HG03064 (cell line): ENCODE results near the gene DNAJC19.
A peak's percentile ranks its signal among the peaks of the same experiment; 100 is the strongest.
"Not testable (repeated sequence)": the region's sequence is repeated elsewhere in the genome, so short reads cannot be mapped to it uniquely, and the experiment has no call there.

Experiments
- ATAC-seq: cut with Tn5 transposase; IDR thresholded peaks from one replicate; pipeline ENCODE4 v1.9.1; 2021; ENCODE audit warnings: low read depth; ENCODE audit not compliant: unreplicated experiment

Gene DNAJC19

DNA sequence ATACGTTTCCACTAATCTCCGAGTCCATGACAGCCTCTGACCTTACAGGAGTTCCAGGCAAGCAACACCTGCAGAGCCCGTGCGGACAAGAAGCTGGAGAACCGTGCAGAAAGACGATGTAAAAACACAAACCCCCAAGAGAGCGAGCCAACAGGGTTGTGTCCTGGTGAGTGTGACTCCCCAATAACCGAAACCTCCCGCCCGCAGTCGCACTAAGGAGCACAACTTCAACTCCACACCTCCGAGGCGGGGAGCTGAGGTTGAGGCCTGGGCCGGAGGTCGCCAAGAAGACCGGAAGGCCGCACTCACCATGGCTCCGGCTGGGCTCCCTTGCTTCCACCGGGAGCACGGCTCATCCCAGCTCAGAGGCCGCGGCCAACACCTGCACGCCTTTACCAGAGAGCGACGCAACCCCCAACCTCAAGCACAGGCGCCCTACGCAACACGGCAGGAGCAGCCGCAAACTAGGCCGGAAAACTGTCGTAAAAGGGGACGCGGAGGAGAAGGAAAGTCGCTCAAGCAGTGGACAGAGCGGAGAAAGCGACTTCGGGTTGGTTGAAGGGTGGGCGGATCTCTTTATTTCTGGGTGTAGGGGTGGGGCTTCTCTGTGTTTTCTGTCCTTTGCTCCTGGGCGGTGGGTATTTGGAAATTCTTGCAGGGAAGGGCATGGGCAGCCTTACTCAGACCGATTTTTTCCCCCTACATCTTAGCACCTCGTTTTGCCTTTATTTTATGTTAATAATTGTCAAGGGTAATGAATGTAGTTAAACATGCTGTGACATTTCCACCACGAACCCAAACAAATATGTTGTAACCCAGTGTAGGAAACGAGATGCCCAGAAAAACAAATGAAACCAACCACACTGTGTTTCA, at the start of gene DNAJC19:
Gene DNAJC19, minus strand, starts transcription at position 446 of the 873 bp plus-strand sequence. Its CDS starts 134 bp downstream, at position 312.
- ATAC-seq: peak; percentile 99

DNA sequence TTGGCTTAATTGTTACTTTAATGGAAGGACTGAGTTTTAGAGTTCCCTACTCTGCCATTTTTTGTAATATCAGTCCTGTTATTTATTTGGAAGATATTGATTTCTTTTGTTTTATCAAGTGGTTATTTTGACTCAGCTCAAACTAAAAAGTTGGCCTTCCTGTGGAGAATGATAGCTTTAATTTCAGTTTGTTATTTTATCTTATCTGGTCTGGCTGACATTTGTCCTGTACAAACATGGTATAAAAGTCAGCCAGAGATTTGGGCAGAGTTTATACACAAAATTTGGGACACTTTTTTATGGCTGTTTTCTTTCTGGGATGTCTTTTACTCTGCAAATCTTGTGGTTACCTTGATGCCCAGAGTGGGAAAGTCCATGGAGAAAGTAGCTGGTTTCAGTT, 41.4 kb upstream of the DNAJC19 start:
- no peak for ATAC-seq

DNA sequence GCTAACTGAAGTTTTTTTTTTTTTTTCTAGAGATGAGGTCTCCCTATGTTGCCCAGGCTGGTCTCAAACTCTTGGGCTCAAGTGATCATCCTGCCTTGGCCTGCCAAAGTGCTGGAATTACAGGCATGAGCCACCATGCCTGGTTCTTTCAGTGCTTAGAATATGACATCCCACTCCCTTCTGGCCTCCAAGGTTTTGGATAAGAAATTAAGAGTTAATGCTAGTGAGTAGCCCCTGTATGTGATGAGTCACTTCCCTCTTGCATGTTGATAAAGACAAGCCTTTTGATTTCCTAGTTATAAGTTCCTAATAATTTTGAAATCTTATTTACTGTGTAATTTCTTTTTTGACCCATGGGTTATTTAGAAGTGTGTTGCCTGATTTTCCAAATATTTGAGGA, 35.7 kb upstream of the DNAJC19 start:
- ATAC-seq: no peak

DNA sequence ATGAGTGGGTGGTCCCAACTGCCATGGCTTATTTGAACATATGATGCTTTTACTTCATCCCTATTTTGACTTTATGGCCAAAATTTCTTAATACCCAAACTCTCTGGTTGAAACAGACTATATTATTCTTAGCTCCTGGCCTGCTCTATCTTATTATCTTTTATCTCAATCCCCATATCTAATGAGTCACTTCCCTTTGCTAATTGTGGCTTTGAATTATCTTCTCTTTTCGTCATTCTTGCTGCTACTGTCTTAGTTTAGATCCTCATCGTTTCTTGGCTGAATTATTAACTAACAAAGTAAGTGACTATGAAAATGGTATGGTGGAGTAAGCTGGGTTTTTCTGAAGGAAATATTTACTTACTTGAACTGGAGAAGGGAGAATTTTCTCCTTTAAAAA, 28.2 kb upstream of the DNAJC19 start:
- ATAC-seq: no peak

DNA sequence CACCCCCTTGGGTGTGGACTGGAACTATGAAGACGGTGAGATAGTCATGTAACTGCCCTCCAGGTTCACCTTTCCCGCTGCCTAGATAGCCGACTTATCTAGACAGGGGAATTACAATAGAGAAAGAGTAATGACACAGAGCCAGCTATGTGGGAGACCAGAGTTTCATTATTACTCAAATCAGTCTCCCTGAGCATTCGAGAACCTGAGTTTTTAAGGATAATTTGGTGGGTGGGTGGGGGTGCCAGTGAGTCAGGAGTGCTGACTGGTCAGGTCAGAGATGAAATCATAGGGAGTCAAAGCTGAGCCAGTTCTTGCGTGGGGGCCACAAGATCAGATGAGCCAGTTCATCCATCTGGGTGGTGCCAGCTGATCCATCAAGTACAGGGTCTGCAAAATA, 19.7 kb upstream of the DNAJC19 start:
- ATAC-seq: no peak

DNA sequence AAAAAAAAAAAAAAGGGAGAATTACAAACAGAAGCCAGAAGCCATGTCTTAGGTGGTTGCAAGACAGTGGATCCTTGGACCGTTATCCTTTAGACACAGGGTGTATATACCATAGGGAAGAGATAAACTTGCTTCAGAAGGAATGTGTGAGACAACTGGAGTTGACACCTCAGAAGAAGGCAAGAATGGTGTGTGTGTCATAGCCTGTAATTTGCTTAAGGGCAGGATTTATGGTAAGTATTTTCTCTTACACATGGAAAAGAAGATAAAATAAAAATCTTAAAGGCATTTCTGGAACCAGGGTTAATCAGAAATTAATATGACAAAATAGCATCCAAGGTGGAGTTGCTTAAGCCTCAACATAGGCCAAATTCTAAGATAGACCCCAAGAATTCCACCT, 19.3 kb upstream of the DNAJC19 start:
- ATAC-seq: no peak

DNA sequence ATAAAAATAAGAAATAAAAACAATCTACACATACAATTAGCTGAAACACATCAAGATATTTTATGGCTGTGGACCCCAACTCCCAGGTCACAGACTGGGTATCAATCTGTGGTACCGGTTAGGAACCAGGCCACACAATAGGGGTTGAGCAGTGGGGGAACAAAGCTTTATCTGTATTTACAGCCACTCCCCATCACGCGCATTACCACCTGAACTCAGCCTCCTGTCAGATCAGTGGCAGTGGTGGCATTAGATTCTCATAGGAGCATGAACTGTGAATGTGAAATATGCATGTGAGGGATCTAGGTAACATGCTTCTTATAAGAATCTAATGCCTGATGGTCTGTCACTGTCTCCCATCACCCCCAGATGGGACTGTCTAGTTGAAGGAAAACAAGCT, 17.7 kb upstream of the DNAJC19 start:
- no peak for ATAC-seq

DNA sequence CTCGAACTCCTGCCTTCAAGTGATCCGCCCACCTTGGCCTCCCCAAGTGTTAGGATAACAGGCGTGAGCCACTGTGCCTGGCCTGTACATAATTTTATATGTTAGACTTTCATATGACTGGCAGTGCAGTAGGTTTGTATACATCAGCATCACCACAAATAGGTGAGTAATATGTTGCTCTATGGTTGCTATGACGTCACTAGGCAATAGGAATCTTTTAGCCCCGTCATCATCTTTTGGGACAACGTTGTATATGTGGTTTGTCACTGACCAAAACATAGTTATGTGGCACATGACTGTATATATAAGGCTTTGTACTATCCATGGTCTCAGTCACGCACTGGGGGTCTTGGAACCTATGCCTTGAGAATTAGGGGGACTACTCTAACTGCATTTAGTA, 17.0 kb upstream of the DNAJC19 start:
- ATAC-seq: no peak

DNA sequence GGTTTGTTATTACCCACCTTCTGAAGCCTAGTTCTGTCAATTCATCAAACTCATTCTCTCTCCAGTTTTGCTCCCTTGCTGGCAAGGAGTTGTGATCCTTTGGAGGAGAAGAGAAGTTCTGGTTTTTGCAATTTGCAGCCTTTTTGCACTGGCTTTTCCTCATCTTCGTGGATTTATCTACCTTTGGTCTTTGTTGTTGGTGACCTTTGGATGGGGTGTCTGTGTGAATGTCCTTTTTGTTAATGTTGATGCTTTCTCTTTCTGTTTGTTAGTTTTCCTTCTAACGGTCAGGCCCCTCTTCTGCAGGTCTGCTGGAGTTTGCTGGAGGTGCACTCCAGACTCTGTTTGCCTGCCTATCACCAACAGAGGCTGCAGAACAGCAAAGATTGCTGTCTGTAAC, 13.9 kb upstream of the DNAJC19 start:
- ATAC-seq: not testable (repeated sequence)

DNA sequence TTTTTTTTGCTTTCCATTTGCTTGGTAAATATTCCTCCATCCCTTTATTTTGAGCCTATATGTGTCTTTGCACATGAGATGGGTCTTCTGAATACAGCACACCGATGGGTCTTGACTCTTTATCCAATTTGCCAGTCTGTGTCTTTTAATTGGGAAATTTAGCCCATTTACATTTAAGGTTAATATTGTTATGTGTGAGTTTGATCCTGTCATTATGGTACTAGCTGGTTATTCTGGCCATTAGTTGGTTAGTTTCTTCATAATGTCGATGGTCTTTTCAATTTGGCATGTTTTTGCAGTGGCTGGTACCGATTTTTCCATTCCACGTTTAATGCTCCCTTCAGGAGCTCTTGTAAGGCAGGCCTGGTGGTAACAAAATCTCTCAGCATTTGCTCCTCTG, 12.8 kb upstream of the DNAJC19 start:
- not testable (repeated sequence) for ATAC-seq

DNA sequence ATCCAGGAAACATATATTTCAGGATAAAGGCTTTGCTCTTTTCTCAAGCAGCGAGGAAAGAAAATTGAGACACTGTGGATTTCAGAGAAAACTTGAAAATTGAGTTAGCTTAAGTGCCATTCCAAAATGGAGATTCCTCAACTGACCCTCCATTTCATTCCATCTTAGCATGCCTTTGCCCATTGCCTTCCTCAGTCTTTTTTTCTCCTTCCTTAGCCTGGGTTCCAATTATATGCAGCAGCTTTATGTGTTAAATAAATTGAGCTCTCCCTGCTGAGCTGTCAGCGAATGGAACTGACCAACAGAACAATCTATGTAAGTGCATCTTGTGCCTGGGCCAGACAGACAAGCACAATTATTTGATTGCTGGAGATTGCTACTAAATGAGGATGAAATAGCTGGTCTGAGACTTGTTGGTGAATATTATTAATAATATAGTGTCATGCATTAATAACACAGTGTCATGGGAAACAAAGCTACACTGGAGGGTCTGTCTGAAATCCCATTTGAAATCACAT, 6.9 kb upstream of the DNAJC19 start:
- no peak for ATAC-seq

DNA sequence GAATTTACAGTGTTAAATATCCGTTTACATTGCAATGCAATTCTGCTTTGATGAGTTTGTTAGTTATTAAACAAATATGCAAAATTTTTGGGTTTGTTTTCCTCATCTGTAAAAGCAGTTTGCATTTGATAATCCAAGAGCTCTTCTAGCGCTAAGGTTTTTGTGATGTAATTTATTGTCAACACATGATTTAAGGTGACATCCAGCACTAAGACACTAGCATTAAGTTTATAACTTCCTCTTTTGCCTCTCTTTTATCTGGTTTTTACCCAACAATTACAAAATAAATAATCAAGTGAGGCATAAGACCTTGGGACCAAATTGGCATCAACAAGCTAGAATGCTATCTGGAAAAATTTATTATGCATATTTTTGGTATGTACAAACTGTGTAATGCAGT, 969 bp upstream of the DNAJC19 start:
- ATAC-seq: no peak

DNA sequence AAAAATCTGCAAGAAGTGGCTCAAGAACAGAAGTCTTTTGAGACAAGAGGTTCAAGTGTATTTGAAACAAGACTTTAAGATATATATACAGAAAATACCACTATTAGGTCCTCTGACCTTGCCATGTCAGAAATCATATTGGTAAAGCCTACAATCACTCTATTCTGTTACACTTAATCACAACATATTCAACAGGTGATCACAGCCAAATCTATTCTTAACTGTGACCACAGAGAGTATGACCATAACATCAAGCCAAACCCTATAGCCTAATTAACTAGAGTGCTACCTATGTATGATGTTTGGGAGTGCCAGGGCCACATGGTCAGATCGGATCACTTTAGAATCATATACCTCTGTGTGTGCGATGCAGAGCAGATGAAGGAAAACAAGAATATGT, 2.2 kb downstream of the DNAJC19 start:
- no peak for ATAC-seq

DNA sequence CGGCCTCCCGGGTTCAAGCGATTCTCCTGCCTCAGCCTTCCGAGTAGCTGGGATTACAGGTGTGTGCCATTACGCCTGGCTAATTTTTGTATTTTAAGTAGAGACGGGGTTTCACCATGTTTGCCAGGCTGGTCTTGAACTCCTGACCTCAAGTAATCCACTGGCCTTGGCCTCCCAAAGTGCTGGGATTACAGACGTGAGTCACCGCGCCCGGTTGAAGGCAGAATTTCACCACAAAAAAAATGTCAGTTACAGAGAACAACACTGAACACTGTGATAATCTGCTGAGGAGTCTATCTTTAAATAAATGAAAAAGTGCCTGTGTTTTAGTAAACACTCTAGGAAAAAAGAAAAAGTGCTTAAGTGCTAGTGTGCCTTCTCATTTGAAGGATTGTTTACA, 3.2 kb downstream of the DNAJC19 start:
- not testable (repeated sequence) for ATAC-seq

DNA sequence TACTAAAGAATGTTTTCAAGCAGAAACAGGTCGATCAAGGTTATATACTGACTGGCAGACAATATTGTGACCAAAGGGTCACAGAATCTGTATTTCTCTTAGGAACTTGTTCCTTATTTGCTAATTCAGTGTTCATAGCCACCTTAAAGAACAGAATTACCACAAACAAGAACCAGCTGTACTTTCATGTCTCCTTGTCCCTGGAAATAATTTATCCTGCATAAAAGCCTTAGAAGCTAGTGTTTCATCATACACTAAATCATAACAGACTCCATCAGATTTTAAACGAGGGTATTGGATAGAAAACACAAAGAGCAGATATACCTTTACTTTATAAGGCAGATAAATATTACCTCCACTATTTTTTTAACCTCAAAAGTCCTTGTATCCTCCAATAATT, 6.4 kb downstream of the DNAJC19 start:
- no peak for ATAC-seq

DNA sequence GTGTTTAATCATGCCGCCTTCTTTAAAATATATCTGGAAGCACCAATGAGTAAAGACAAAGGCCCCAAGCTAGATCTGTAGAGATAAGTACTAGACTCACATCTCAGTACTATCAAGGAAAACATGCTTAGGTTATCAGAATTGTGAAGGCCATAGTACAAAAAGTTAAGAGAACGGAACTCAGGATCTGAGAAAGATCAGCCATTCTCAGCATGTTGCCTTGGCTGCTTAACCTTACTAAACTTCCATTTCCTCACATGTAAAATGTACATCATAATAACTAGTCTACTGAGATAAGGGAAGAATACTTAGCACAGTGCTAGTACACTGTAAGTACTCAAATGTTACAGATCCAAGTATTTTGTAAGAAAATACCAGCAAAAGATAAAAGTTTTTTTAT, 7.6 kb downstream of the DNAJC19 start:
- no peak for ATAC-seq

DNA sequence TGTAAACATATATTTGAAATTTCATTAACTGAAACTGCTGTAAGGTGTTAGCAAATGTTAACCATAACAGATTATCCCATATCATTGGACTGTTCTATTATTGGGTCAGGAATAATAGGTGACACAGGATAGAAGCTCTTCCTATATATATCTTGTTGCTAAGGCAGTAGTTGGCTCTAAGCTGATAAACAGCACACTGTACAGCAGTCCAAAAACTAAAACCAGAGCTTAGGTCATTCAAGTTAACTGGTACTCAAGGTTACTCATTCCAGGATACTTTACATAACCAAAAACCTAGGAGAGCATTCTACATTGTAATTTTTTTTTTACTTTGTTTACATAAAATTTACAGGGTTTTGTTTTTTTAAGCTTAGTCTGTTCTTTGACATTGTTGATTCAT, 8.9 kb downstream of the DNAJC19 start:
- ATAC-seq: no peak

DNA sequence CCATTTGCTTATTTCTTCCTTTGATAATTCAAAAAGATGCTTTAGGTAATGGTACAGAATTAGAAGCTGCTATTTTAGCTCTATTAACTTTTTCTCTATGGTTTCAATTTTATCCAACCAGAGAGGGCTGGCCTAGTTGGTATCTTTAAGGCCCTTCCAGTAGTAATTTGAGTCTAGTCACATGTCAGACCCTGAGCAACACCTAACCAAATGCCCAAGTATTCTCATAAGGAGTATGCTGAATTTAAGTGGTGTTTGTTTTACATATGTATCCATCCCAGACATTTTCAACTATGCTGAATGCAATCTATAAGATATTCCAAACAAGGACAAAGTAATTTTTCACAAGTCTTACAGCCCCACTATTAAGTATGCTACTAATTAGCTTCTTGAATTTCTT, 9.6 kb downstream of the DNAJC19 start:
- no peak for ATAC-seq

DNA sequence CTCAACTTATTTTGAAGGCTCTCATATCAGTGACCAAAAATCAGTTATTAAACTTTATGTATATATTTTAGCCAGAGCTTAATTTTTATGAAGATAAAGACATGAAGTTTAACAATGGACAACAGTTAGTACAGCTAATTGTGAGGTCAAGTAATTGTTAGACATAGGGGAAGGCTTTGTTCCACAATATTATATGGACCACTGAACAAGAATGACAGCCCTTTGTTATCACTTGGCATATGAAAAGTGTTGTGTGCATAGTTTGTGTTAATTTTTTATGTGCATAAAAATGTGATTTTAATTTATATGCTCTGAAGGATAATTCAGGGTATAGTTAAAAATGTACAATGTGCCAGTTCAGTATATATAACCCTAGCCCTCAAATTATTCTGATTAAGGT, 12.0 kb downstream of the DNAJC19 start:
- no peak for ATAC-seq

DNA sequence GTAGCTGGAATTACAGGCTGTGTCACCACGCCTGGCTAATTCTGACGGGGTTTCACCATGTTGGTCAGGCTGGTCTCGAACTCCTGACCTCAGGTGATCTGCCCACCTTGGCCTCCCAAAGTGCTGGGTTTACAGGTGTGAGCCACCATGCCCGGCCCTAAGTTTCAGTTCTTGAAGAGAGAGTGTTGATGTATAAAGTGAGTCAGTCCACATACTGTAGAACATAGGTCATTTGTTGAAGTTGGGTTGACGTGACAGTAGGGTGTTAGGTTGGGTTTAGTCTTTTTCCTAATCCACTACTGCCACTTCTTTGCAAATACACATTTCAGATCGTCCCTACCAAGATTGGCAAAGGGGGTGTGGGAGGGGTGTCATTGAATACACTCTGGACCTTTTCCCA, 15.2 kb downstream of the DNAJC19 start:
- no peak for ATAC-seq

DNA sequence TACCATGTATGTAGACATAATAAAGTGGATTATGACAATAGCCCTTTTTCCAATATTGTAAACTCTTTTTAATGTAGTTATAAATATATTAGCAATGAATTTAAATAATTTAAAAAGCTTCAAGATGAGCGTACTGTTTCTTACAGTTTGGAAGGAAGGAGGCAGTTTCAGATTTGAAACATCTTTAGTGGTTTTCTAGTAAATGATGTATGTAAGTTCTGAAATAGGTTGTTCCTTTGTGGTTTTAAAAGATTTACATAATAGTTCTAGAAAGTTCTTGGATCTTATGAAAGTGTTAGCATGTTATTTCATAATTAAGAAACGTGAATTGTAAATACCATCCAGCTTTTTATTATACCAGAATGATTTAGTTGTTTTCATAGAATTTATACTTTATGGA, 16.0 kb downstream of the DNAJC19 start:
- ATAC-seq: peak; percentile 52

DNA sequence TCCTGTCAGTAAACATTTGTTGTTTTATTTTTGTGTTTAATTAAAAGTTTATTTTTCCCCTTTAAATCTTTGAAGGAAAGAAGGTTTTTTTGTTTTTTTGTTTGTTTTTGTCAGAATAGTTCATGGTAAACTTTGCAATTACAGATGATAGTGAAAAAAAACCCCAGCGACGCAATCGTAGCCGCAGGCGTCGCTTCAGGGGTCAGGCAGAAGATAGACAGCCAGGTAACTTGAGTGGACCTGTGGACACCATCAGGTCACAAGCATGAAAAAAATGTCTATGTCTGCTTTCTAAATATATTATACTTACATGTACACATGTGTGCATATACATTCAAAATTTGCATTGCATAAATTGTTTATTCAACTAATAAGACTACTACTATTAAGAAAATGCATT, 18.6 kb downstream of the DNAJC19 start:
- ATAC-seq: no peak
